Measurements from ENCODE around the gene COL4A2.

GRCh38 chr13:110470272-110471009 is 163.4 kb downstream of the COL4A2 start:
- TF ChIP-seq, protein P1, sequence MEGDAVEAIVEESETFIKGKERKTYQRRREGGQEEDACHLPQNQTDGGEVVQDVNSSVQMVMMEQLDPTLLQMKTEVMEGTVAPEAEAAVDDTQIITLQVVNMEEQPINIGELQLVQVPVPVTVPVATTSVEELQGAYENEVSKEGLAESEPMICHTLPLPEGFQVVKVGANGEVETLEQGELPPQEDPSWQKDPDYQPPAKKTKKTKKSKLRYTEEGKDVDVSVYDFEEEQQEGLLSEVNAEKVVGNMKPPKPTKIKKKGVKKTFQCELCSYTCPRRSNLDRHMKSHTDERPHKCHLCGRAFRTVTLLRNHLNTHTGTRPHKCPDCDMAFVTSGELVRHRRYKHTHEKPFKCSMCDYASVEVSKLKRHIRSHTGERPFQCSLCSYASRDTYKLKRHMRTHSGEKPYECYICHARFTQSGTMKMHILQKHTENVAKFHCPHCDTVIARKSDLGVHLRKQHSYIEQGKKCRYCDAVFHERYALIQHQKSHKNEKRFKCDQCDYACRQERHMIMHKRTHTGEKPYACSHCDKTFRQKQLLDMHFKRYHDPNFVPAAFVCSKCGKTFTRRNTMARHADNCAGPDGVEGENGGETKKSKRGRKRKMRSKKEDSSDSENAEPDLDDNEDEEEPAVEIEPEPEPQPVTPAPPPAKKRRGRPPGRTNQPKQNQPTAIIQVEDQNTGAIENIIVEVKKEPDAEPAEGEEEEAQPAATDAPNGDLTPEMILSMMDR (IDR thresholded peaks at IDR 0.05), result no peak
- no peak for TF ChIP-seq POLR2A (IDR thresholded peaks at IDR 0.05)

Data from right lobe of liver (tissue), 4 donors.